ENCODE measurements around the gene ANKDD1A.

DNA sequence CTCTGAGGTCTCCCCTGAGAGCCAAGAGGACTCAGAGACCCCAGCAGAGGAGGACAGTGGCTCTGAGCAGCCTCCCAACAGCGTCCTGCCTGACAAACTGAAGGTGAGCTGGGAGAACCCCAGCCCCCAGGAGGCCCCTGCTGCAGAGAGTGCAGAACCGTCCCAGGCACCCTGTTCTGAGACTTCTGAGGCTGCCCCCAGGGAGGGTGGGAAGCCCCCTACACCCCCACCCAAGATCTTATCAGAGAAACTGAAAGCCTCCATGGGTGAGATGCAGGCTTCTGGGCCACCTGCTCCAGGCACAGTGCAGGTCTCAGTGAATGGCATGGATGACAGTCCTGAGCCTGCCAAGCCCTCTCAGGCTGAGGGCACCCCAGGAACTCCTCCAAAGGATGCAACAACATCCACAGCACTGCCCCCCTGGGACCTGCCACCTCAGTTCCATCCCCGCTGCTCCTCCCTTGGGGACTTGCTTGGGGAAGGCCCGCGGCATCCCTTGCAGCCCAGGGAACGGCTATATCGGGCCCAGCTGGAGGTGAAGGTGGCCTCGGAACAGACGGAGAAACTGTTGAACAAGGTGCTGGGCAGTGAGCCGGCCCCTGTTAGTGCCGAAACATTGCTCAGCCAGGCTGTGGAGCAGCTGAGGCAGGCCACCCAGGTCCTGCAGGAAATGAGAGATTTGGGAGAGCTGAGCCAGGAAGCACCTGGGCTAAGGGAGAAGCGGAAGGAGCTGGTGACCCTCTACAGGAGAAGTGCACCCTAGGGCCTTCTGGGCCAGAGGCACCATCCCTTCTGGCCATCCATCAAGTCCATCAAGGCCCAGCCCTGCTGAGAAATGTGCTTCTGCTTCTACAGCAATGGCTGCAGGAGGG, 46.3 kb upstream of the ANKDD1A start:
- TF ChIP-seq POLR2A (IDR thresholded peaks at IDR 0.05) = no peak
- TF ChIP-seq, protein P1, sequence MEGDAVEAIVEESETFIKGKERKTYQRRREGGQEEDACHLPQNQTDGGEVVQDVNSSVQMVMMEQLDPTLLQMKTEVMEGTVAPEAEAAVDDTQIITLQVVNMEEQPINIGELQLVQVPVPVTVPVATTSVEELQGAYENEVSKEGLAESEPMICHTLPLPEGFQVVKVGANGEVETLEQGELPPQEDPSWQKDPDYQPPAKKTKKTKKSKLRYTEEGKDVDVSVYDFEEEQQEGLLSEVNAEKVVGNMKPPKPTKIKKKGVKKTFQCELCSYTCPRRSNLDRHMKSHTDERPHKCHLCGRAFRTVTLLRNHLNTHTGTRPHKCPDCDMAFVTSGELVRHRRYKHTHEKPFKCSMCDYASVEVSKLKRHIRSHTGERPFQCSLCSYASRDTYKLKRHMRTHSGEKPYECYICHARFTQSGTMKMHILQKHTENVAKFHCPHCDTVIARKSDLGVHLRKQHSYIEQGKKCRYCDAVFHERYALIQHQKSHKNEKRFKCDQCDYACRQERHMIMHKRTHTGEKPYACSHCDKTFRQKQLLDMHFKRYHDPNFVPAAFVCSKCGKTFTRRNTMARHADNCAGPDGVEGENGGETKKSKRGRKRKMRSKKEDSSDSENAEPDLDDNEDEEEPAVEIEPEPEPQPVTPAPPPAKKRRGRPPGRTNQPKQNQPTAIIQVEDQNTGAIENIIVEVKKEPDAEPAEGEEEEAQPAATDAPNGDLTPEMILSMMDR (IDR thresholded peaks at IDR 0.05) = no peak
- no peak for TF ChIP-seq EP300 (IDR thresholded peaks at IDR 0.05)
